A172 (cell line): ENCODE results near the gene LAPTM5. TPM values are rescaled to one million over a fixed set of nuclear protein-coding genes. Genes with fewer than 3 reads are reported as not detected.

Experiments used
- DNase-seq: peaks from one replicate; pipeline ENCODE4 v3.0.0-alpha.2; 2015; ENCODE audit warnings: low spot score
- total RNA-seq: library from RNA; depleted of rRNA; stranded (reverse); fragments of >200 nt; shearing (Covaris generic); gene quantifications from 2 replicates; pipeline ENCODE4 v1.2.3, GENCODE V29; 2014

The LAPTM5 gene
- total RNA-seq, 1 experiment from 2014 or later = not detected

GRCh38 chr1:30718636-30719405 is 38.8 kb downstream of the LAPTM5 start:
- peak; percentile 82 for DNase-seq

DNA sequence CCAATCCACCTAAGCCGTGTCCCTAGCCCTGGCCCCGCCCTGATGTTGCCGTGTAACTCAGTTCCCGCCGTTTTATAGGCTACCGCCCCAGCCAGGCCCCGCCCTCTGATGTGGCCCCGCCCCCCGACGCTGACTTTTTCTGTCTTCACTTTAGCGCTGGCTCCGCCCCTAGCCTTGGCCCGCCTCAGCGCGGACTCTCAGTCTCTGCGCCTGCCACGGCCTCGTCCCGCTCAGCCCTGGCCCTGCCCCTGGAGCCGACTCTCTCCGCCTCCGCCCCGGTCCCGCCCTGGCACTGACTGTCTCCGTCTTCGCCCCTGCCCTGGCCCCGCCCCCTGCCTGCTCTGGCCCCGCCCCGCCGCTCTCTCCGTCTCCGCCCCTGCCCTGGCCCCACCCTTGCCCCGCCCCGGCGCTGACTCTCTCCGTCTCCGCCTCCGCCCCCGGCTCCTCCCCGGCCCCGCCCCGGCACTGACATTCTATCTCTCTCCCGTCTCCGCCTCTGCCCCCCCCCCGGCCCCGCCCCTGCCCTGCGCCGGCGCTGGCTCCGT is 39.4 kb downstream of the LAPTM5 start:
- DNase-seq = peak; percentile 88

- no peak for DNase-seq
Observed at GRCh38 chr1:30716646-30717045, 40.9 kb downstream of the LAPTM5 start.

GRCh38 chr1:30715886-30716285 is 41.7 kb downstream of the LAPTM5 start:
- DNase-seq = no peak

DNA sequence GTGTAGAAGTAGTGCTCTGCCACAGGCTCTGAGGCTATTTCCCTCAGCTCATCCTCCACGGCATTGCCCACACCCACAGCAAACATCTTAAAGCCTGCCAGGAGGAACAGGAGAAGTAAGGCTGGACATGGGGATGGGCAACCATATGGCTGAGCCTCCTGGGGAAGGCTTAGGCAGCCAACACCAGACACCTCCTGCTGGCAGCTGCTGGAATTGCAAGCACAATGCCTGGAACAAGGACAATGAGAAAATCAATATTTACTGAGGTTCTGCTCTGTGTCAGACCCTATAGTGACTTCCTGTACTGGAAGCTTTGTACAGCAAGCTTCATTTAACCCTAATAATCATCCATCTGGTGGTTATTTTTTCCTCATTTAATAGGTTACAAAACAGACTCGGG is 42.4 kb downstream of the LAPTM5 start:
- no peak for DNase-seq

DNA sequence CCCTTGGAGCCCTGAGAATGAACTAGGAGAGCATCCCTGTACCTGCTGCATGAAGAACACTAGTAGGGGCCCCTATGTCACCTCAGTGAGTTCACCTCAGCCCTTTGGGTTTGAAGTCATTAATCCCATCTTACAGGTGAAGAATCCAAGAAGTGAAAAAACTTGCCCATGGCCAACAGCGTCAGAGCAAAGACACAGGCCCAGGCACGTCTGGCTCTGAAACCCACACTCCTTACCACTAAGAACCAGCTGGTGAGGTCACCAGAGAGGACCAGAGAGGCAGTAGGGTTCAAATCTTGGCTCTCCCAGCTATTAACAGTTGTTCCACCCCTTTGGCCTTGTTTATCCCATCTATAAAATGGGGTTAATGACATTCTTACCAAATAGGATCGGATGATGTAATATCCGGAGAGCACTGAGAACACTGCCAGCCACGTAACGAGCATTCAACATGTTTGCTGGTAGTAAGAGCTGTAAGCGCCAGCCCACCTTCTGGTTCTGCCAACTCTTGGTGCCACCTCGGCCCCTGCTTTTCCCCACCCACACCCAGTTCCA is 43.0 kb downstream of the LAPTM5 start:
- DNase-seq = no peak

- DNase-seq = no peak
Observed at GRCh38 chr1:30714025-30714424, 43.5 kb downstream of the LAPTM5 start.

- DNase-seq = no peak
Observed at GRCh38 chr1:30713311-30713710, 44.3 kb downstream of the LAPTM5 start.

GRCh38 chr1:30712583-30712982 is 45.0 kb downstream of the LAPTM5 start:
- no peak for DNase-seq

DNA sequence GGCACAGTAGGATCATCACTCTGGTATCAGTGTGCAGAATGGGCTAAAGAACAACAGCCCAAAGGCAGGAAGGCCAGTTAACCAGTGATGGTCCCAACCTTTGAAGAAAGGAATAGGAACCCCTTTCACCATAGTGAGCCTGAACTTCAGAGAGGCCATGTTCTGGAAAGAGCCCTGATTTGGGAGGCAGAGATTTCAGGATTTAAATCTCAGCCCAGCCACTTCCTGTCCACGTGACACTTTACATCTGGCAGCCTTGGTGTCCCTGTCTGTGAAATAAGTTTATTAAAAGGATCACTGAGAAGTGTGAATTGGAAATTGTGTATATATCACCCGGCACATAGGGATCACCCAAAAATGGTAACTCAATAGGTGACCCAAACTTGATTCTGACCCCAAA is 47.2 kb downstream of the LAPTM5 start:
- DNase-seq = no peak

DNA sequence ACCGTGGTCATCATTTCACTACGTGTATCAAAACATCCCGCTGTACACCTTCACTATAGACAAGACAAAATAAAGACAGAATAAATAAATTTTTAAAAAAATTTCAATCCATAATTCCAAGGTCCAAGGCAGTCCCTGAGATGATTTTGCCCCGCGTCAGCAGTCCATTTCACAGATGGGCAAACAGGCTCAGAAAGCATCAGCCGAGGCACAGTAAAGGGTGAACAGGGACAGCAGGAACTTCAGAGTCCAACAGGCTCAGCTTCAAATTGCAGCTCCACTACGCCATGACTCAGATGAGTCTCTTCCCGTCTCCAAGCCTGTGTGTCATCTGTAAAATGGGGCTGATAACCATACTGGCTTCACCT is 49.2 kb downstream of the LAPTM5 start:
- DNase-seq = no peak

DNA sequence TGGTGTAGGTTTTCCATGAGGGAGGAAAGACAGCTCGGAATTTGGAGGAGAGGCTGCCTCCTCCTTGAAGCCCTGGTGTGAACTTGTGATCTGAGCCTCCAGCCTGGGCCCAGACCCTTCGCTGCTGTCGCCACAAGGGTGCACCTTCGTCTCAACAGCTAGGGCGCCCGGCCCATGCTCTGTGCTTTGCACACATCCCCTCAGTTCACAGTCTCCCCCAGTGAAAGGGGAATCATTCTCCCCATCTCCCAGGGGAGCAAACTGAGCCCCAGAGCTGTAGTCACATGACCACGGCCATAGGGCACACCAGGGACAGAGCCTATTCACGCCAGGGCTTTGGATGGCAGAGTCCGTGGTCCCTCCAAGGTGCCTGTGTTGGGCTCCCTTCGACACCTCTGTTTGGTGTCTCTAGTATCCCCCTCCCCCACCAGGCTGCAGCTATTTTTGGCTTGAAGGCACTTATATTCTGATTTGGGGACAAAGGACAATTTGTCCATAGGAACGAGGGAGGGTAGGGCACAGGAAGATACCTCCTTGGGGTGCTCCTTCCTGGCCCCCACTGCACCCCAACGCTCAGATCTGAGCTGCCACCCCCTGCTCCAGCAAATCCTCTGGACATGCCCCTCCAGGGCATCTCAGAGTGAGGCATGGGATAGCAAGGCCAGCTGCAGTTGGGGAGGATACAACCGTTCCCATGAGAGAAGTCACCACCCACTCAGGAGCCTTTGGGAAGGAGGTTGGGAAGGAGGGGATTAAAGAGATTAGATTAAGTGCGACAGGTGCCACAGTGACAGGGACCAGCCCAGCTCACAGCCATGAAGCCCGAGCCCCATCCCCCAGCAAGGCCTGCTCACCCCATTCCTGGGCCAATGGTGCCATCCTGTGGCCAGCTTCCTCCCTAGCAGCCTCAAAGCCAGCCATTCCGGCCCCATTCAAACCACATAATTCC is 49.9 kb downstream of the LAPTM5 start:
- peak; percentile 52 for DNase-seq

DNA sequence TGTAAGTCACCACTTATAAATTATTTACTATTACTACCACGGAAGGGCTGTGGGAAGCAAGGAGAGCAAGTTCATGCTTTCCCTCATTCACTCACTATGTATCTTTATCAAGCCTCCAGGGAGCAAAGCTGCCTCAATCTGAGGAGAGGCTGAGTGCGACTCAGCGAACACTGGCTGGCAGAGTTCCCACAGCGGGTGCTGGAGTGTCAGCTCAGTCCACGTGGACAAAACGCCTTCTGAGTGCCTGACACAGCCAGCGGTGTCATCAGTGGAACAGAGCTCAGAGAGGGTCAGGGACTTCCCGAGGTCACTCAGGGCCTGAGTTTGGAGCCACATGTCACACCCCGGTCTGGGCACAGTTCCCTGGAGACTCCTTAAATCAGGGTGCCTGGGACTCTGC is 51.0 kb downstream of the LAPTM5 start:
- peak; percentile 13 for DNase-seq

- DNase-seq = no peak
Observed at GRCh38 chr1:30705698-30706097, 51.9 kb downstream of the LAPTM5 start.

DNA sequence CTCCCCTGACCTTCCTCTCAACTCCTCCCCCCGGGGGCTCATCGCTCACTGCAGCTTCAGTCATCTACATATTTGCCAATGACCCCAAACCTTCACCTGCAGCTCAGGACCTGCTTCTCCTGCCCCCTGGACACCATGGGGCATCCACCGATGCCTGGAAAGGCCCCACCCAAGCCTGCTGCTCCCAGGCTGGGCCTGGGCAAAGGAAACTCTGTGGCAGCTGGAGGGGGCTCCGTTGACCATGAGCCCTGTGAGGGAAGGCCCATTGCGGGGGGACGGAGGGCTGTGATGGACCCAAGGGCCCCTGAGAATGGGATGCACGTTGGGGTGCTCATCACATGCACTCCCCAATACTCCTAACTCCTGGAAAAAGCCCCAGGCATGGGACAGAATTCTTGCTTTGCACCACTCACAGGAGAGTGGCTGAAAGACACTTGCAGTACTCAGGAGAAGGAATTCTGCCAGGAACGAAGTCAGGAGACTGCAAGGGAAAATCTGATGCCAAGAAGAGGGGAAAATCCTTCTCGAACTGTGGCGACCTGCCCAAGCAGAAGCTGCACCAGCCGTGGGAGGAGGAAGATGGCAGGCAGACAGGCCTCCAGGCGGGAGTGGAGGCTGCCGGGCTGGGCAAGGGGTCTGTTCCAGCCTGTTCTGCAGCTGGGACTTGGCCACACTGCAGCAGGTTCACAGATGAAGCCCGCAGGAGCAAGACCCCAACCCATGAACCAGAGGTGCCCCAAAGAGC is 52.6 kb downstream of the LAPTM5 start:
- no peak for DNase-seq

DNA sequence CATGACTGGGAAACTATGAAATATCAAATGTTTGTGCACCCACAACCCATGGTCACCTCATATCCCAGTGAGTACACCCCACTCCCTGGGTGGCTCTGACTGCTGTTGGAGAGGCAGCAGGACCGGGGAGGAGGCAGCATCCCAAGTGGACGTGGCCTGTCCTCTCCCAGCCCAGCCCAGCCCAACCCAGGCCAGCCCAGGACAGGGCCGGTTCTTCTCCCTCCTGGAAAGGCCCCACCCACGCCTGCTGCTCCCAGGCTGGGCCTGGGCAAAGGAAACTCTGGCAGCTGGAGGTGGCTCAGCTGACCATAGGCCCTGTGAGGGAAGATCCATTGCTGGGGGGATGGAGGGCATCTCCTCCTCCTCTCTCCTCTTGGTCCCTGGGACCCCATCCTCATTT is 53.3 kb downstream of the LAPTM5 start:
- no peak for DNase-seq

DNA sequence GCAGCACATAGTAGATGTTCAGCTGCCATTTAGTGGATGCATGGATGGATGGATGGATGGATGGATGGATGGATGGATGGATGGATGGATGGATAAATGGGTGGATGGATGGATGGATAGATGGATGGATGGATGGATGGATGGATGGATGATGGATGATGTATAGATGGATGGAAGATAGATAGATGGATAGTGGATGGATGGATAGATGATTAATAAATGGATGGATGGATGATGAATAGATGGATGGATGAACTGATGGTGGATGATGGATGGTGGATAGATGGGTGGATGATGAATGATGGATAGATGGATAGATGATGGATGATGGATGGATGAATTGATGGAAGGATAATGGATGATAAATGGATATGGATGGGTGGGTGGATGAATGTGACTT is 54.8 kb downstream of the LAPTM5 start:
- no peak for DNase-seq

- no peak for DNase-seq
Observed at GRCh38 chr1:30701258-30701633, 56.3 kb downstream of the LAPTM5 start.

DNA sequence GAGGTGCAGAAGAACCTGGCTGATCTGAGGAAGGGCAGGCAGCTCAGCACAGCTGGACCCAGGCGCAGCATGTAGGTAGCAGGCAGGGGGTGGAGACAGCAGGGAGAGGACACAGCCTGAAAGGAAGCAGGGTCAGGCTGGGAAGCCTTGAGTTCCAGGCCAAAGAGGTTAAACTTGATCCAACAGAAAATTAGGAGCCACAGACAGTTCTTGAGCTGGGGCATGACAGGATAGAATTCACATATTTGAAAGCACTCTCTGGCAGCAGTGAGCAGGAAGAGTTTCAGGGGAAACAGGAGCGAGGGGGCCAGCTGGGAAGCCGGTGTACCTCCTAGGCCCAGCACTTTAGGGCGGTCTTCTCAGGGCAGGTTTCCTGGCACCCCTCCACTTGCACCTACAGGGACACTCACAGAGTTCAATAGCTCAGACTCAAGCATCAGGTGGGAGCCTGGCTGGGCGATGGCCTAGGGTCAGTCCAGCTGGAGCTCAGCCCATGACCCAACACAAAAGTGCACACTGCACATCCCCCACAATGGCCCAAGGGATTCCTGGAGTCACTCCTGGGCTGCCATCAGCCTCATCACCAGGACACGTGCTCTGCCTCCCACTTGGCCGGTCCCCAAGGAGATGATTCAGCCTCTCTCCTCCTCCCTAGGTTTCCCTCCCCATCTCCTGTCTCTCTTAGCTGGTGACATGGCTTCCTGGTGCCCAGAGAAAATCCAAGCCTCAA is 56.9 kb downstream of the LAPTM5 start:
- peak; percentile 87 for DNase-seq

GRCh38 chr1:30699762-30700161 is 57.8 kb downstream of the LAPTM5 start:
- no peak for DNase-seq

GRCh38 chr1:30698401-30698981 is 59.1 kb downstream of the LAPTM5 start:
- DNase-seq = no peak
